Osteoblast (primary cell): ENCODE results near the gene AKAP6. TPM values are rescaled to one million over a fixed set of nuclear protein-coding genes. Genes with fewer than 3 reads are reported as not detected.

Source experiments
- DNase-seq: peaks from one replicate; pipeline ENCODE4 v3.0.0; 2011; ENCODE audit warnings: low spot score, mixed read lengths; ENCODE audit not compliant: insufficient read length; ENCODE audit errors: missing footprints
- H2AFZ ChIP-seq: 2 replicates; pipeline ENCODE4 v1.6.0; 2011; ENCODE audit warnings: mild to moderate bottlenecking, low read length
- H3K27ac ChIP-seq: 2 replicates; pipeline ENCODE4 v1.5.1; 2011; ENCODE audit warnings: mild to moderate bottlenecking, low read depth, low read length, moderate library complexity
- H3K27me3 ChIP-seq: 2 replicates; pipeline ENCODE4 v1.6.0; 2012; ENCODE audit warnings: mild to moderate bottlenecking, control low read depth, inconsistent platforms, low read length, moderate library complexity; ENCODE audit not compliant: insufficient read depth
- H3K36me3 ChIP-seq: 2 replicates; pipeline ENCODE4 v1.5.1; 2011; ENCODE audit warnings: mild to moderate bottlenecking, low read length, control low read depth, moderate library complexity; ENCODE audit not compliant: insufficient read depth
- H3K4me1 ChIP-seq: 2 replicates; pipeline ENCODE4 v1.5.1; 2011; ENCODE audit warnings: mild to moderate bottlenecking, low read length, control low read depth, moderate library complexity; ENCODE audit not compliant: insufficient read depth
- H3K4me2 ChIP-seq: 2 replicates; pipeline ENCODE4 v1.6.0; 2011; ENCODE audit warnings: mild to moderate bottlenecking, low read length; ENCODE audit not compliant: insufficient read depth
- H3K4me3 ChIP-seq: fragments of 200-600 bp; sonication (generic); 3 replicates; pipeline ENCODE4 v1.5.1; 2012; ENCODE audit warnings: mild to moderate bottlenecking, low read length, inconsistent platforms; ENCODE audit not compliant: insufficient read depth
- H3K79me2 ChIP-seq: 2 replicates; pipeline ENCODE4 v1.6.0; 2012; ENCODE audit warnings: mild to moderate bottlenecking, low read length, control low read depth, inconsistent platforms; ENCODE audit not compliant: insufficient read depth
- H3K9me3 ChIP-seq: 2 replicates; pipeline ENCODE4 v1.5.1; 2011; ENCODE audit warnings: low read depth, low read length, control low read depth
- H4K20me1 ChIP-seq: 2 replicates; pipeline ENCODE4 v1.6.0; 2012; ENCODE audit warnings: mild to moderate bottlenecking, low read length, control low read depth; ENCODE audit not compliant: insufficient read depth
- CTCF ChIP-seq: IDR thresholded peaks from 2 replicates; pipeline ENCODE4 v1.5.1; 2011; ENCODE audit warnings: mild to moderate bottlenecking, low read depth, low read length, moderate library complexity; ENCODE audit errors: extremely low read depth
- total RNA-seq: library from RNA; depleted of rRNA; stranded (reverse); fragments of >200 nt; gene quantifications from 2 replicates; pipeline ENCODE4 v1.2.3, GENCODE V29; 2012

The AKAP6 gene
- total RNA-seq, 1 donor = 2.2 TPM

- no peak overlapping the region for H3K4me3 ChIP-seq
- H3K4me2 ChIP-seq = no peak overlapping the region
- no peaks in the 10 kb centered on the region for H3K9me3 ChIP-seq
- H3K79me2 ChIP-seq = no peaks in the 10 kb centered on the region
- H3K36me3 ChIP-seq = no peaks in the 10 kb centered on the region
- no peak for DNase-seq
- no peaks in the 10 kb centered on the region for H3K4me1 ChIP-seq
- H3K27me3 ChIP-seq = peaks cover 2% of the 10 kb centered on the region
- no peak overlapping the region for H2AFZ ChIP-seq
- H4K20me1 ChIP-seq = no peaks in the 10 kb centered on the region
- no peak for TF ChIP-seq CTCF
- H3K27ac ChIP-seq = no peak overlapping the region
Measured at GRCh38 chr14:32447371-32447770, 118.3 kb downstream of the AKAP6 start.

DNA sequence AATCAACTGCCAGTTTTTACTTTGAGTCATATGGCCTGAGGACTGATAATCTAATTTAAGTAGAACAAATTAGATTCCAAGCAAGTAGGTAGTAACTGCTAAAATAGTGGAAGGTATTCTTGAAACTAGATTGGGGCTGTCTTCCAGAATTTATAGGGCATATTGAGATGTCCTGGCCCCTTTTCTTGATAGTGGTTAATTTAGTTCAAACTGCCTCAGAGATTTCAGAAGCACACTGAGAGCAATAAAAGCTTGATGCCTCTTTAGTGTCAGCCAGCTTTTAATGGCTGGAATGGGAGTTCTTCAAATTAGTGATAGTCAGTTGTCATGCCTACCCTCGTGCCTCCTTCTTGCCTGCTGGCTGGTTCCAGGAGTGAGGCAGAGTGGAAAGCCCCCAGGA lies 120.5 kb downstream of the AKAP6 start:
- no peaks in the 10 kb centered on the region for H3K27me3 ChIP-seq
- no peaks in the 10 kb centered on the region for H3K9me3 ChIP-seq
- H3K36me3 ChIP-seq = no peaks in the 10 kb centered on the region
- no peaks in the 10 kb centered on the region for H3K4me1 ChIP-seq
- H3K27ac ChIP-seq = no peak overlapping the region
- H3K79me2 ChIP-seq = no peaks in the 10 kb centered on the region
- no peak for TF ChIP-seq CTCF
- H2AFZ ChIP-seq = no peak overlapping the region
- no peaks in the 10 kb centered on the region for H4K20me1 ChIP-seq
- DNase-seq = no peak
- no peak overlapping the region for H3K4me3 ChIP-seq
- no peak overlapping the region for H3K4me2 ChIP-seq

DNA sequence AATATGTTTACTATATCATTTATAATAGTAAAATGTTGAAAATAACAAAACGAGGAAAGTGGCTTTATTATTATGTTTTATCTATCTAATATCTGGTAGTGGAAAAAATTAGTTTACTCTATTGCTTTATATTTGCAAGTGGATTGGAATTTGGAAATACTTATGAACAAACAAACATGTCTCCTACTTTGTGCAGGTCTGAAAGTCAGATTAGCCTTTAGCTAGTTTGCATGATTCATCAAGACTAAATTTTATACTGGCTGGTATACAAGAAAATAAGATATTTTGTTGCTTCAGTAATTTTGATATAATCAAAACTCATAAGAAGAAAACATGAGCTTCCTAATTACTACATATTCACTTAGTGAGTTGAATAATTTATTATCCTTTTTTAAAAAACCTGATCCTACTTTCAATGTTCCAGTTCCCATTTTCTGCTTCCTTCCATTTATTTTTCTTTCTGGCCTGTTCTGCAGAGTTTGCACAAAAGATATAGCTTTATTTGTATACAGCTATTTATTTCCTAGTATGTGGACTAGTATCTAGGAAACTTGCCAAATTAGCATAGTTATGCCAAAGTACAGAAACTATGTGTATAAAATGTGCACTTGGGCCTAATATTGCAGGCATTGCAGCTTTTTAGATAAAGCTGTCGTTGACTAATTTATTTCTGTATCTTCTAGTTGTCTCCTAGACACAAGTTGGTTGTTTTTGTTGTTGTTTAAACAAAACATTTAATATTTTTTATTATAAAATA lies 122.0 kb downstream of the AKAP6 start:
- no peak overlapping the region for H3K4me2 ChIP-seq

More for the DNA sequence above, 122.0 kb downstream of the AKAP6 start:
- DNase-seq = no peak
- Histone ChIP-seq H3K27me3 (no peaks in the 10 kb centered on the region), H3K9me3 (no peaks in the 10 kb centered on the region), H4K20me1 (no peaks in the 10 kb centered on the region), H3K79me2 (no peaks in the 10 kb centered on the region), H2AFZ (no peak overlapping the region), H3K4me3 (no peak overlapping the region), H3K4me1 (no peaks in the 10 kb centered on the region), H3K36me3 (no peaks in the 10 kb centered on the region), H3K27ac (no peak overlapping the region)
- TF ChIP-seq CTCF = no peak
